GM21825 (cell line): ENCODE measurements around the gene OR6A2.

ENCODE experiments used
- ATAC-seq: cut with Tn5 transposase; IDR thresholded peaks from one replicate; pipeline ENCODE4 v1.9.1; 2021; ENCODE audit warnings: mild to moderate bottlenecking, moderate library complexity; ENCODE audit not compliant: unreplicated experiment

OR6A2 gene

GRCh38 chr11:6757373-6757967 is 42.0 kb downstream of the OR6A2 start:
- ATAC-seq, result peak; percentile 77

- no peak for ATAC-seq
Observed at GRCh38 chr11:6755953-6756347, 43.5 kb downstream of the OR6A2 start.

GRCh38 chr11:6755303-6755952 is 44.1 kb downstream of the OR6A2 start:
- ATAC-seq, result no peak

- no peak for ATAC-seq
Observed at GRCh38 chr11:6747097-6747668, 52.3 kb downstream of the OR6A2 start.

- no peak for ATAC-seq
Observed at GRCh38 chr11:6746626-6747025, 52.9 kb downstream of the OR6A2 start.

- peak; percentile 81 for ATAC-seq
Observed at GRCh38 chr11:6746086-6746618, 53.3 kb downstream of the OR6A2 start.

- ATAC-seq, result peak; percentile 56
Observed at GRCh38 chr11:6745465-6746015, 53.9 kb downstream of the OR6A2 start.

GRCh38 chr11:6745018-6745417 is 54.5 kb downstream of the OR6A2 start:
- ATAC-seq, result no peak

- no peak for ATAC-seq
Observed at GRCh38 chr11:6742260-6742659, 57.2 kb downstream of the OR6A2 start.
